ENCODE data around the gene HSPA4L. TPM values are rescaled to one million over a fixed set of nuclear protein-coding genes. Genes with fewer than 3 reads are reported as not detected.

The HSPA4L gene
- total and polyA plus RNA-seq, 3 donors from 2014 or later, result 53.1 to 151 (median 132) TPM

DNA sequence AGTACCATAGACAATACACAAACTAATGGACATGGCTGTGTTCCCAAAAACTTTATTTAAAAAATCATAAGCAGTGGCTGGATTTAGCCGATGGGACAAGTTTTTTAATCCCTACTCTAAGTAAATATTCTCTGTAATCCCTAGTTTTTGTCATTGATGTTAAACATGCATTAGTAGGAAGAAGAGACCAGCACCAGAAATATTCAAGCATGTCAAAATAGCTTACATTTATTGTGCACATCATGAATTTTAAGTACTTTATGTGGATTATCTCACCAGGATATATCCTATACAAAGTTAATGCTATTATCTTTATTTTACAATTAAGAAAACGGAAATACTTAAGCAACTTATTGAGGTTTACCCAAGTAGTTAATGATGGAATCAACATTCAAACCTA lies 46.0 kb downstream of the HSPA4L start:
- DNase-seq, result no peak
- intact Hi-C loops (cut with DNase I; ENCODE audit: low total_unique reads), result no loop called here
- TF ChIP-seq POLR2A (IDR thresholded peaks at IDR 0.05) (no peak), CTCF (IDR thresholded peaks at IDR 0.05) (no peak)

DNA sequence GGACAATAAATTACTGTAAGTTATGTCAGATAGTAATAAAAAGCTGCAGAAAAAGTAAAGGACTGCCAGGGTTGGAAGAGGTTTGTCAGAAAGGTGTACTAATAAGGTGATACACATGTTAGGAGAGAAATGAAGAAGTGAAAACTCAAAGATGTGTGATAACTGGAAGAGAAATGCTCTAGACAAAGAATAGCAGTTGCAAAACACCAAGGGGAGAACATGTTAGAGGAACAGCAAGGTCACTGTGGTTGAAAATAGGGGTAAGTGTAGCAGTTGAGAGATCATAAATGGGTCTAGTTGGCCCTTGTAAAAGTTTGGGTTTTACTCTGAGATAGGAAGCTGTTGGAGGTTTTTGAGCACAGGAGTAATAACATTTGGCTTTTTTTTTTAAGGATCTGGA lies 46.9 kb downstream of the HSPA4L start:
- Histone ChIP-seq H3K9me3 (no peaks in the 10 kb centered on the region), H3K27ac (no peak overlapping the region), H3K4me3 (no peak overlapping the region), H3K36me3 (ENCODE audit: low read depth, missing control alignments) (peaks cover 3% of the 10 kb centered on the region), H3K4me1 (no peaks in the 10 kb centered on the region), H3K27me3 (no peaks in the 10 kb centered on the region)
- intact Hi-C loops (cut with DNase I; ENCODE audit: low total_unique reads), result no loop called here
- DNase-seq, result no peak
- TF ChIP-seq CTCF (IDR thresholded peaks at IDR 0.05), result no peak
- TF ChIP-seq POLR2A (IDR thresholded peaks at IDR 0.05), result no peak

More for the DNA sequence above, 46.0 kb downstream of the HSPA4L start:
- WGBS, 2 donors, result 90 to 95% methylated on average over 2 of the region's 2 CpGs
- Histone ChIP-seq H3K27me3 (no peaks in the 10 kb centered on the region), H3K36me3 (ENCODE audit: low read depth, missing control alignments) (no peaks in the 10 kb centered on the region), H3K4me3 (no peak overlapping the region), H3K4me1 (no peaks in the 10 kb centered on the region), H3K27ac (no peak overlapping the region), H3K9me3 (no peaks in the 10 kb centered on the region)

DNA sequence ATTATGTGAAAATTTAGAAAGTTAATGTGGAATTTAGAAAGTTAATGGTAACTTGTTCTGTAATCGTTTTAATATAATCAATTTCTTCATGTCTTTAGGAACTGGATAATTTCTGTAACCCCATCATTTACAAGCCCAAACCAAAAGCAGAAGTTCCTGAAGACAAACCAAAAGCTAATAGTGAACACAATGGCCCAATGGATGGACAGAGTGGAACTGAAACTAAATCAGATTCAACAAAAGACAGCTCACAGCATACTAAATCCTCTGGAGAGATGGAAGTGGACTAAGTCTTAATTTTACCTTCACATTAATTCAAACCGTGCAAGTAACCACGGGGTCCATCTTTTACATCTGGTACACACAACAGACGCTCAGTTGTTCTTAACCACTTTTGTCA lies 50.5 kb downstream of the HSPA4L start:
- TF ChIP-seq CTCF (IDR thresholded peaks at IDR 0.05) (no peak), POLR2A (IDR thresholded peaks at IDR 0.05) (no peak)
- no peaks in the 10 kb centered on the region for H3K4me1 ChIP-seq
- no peaks in the 10 kb centered on the region for H3K27me3 ChIP-seq
- peaks cover 4% of the 10 kb centered on the region for H3K36me3 ChIP-seq (ENCODE audit: low read depth, missing control alignments)
- intact Hi-C loops (cut with DNase I; ENCODE audit: low total_unique reads), result no loop called here
- H3K27ac ChIP-seq, result no peak overlapping the region
- no peak overlapping the region for H3K4me3 ChIP-seq
- H3K9me3 ChIP-seq, result no peaks in the 10 kb centered on the region
- WGBS, 2 donors, result 91% methylated on average over 4 of the region's 4 CpGs
- no peak for DNase-seq

DNA sequence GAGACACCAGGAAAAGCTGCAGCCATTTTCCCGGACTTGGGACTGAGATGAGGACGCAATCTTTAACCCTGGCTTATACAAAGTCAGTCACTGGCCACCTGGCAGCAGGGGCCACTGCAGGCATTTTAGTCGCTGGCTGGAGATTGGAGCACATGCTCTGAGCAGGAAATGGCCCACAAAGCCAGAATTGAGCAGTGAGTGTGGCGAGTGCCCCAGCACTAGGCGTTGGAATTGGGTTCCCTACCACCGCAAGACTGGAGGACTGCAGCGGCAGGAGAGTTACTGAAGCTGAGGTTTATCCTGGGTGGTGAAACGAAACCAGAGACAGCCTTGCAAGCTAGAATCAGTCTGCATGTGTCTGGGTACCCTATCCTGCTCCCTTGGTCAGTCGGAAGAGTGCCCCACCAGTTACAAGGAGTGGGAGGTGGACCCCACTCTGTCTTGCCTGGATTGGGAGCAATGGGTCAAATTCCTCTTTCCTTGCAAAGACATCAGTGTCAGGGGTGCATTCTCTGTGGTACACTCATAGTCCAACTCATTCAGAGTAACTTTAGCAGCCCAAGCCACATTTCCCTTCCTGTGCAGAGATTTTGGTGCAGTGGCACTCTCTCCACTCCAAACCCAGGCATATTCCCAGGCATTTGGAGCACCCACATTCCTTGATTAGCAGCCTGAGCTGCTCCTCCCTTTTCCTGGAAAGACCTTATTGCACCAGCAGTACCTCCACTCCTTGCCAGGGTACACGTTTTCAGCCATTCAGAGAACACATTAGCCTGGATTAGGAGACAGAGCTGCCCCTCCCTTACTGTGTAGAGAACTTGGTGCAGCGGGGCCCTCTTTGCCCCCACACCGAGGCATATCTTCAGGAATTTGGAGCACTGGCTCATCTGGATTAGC lies 61.8 kb downstream of the HSPA4L start:
- no peak for DNase-seq
- 60 to 77% methylated on average over 9 to 12 of the region's 12 CpGs for WGBS, 2 donors
- Histone ChIP-seq H3K27me3 (no peaks in the 10 kb centered on the region), H3K4me3 (no peak overlapping the region), H3K4me1 (no peaks in the 10 kb centered on the region), H3K9me3 (no peaks in the 10 kb centered on the region), H3K27ac (no peak overlapping the region), H3K36me3 (ENCODE audit: low read depth, missing control alignments) (no peaks in the 10 kb centered on the region)
- intact Hi-C loops (cut with DNase I; ENCODE audit: low total_unique reads), result no loop called here
- no peak for TF ChIP-seq POLR2A (IDR thresholded peaks at IDR 0.05)
- no peak for TF ChIP-seq CTCF (IDR thresholded peaks at IDR 0.05)
